Vagina (tissue), 2 donors: ENCODE data around the gene ASAP2.

Source experiments
- POLR2A ChIP-seq, 2 donors: fragments of 450-650 bp; IDR thresholded peaks; one replicate each; pipeline ENCODE4 v1.6.1; 2017; ENCODE audit warnings: antibody characterized with exemption in 2 of 2, mild to moderate bottlenecking in 2 of 2, moderate library complexity in 2 of 2
- TF ChIP-seq, protein P1 (sequence below), 3 experiments: fragments of 450-650 bp in 2 of 3; fragments of 200-600 bp in 1 of 3; sonication (generic) in 1 of 3; IDR thresholded peaks; one replicate each; pipeline ENCODE4 v1.5.1; 2017 to 2019; ENCODE audit warnings: antibody characterized with exemption in 3 of 3, mild to moderate bottlenecking in 2 of 3, moderate library complexity in 2 of 3

DNA sequence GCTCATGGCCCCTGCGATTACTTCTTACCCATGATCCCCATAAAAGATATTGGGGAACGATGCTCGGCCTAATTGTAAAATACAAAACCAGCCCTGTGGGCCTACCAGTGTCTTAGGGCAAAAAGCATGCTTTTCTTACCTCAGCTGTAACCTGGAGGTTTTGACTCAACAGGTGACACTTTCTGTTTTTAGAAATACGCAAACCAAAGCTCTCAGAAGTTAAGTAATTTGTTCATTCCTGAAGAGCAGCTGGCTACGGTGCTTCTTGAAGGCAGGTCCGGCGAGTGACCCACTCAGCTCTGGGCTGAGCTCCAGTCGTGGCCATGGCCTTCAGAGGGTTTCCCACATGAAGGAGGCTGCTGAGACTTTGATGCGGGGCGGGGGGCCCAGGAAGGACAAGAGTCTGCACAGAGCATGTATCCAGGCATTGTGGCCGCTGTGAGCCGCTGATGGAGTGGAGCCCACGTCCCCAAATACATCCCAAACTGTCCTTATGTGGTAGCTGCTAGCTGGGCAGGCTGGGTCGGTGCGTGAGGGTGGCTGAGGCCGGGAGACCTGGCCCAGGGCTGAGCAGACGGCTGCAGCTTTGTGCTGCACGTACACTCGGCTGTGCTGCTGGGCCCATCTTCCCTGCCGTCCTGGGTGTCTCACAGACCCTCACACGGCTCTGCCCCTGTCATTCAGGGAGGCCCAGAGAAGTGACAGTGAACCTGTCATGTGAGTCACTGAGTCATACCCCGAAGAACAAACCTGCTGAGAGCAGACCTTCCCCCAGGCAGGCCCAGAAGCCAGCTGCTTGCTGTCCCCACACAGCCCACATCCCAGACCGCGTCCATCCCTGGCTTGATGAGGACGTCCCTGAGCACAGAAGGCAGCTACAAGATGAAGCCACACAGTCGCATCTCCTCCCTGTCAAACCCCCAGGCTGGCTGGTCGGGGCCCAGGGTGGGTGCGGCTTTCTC lies 182.6 kb downstream of the ASAP2 start:
- TF ChIP-seq, protein P1, sequence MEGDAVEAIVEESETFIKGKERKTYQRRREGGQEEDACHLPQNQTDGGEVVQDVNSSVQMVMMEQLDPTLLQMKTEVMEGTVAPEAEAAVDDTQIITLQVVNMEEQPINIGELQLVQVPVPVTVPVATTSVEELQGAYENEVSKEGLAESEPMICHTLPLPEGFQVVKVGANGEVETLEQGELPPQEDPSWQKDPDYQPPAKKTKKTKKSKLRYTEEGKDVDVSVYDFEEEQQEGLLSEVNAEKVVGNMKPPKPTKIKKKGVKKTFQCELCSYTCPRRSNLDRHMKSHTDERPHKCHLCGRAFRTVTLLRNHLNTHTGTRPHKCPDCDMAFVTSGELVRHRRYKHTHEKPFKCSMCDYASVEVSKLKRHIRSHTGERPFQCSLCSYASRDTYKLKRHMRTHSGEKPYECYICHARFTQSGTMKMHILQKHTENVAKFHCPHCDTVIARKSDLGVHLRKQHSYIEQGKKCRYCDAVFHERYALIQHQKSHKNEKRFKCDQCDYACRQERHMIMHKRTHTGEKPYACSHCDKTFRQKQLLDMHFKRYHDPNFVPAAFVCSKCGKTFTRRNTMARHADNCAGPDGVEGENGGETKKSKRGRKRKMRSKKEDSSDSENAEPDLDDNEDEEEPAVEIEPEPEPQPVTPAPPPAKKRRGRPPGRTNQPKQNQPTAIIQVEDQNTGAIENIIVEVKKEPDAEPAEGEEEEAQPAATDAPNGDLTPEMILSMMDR (IDR thresholded peaks at IDR 0.05): no peak
- no peak for TF ChIP-seq POLR2A (IDR thresholded peaks at IDR 0.05)
